ENCODE results near the gene DGKI.

- TF ChIP-seq CTCF (IDR thresholded peaks at IDR 0.05; ENCODE audit: low read depth, low read length, missing input control) (no peak), ZBTB33 (IDR thresholded peaks at IDR 0.05) (no peak), EGR1 (IDR thresholded peaks at IDR 0.05; ENCODE audit: low read depth in 2 of 2) (no peak), GABPA (IDR thresholded peaks at IDR 0.05 in 1 of 2, conservative IDR thresholded peaks at IDR 0.05 in 1 of 2) (no peak), SP1 (IDR thresholded peaks at IDR 0.05) (no peak), TAF1 (conservative IDR thresholded peaks at IDR 0.05) (no peak), REST (IDR thresholded peaks at IDR 0.05) (no peak), MAX (IDR thresholded peaks at IDR 0.05) (no peak), YY1 (IDR thresholded peaks at IDR 0.05) (no peak), RAD21 (IDR thresholded peaks at IDR 0.05) (no peak), FOXA2 (IDR thresholded peaks at IDR 0.05) (no peak), ATF3 (IDR thresholded peaks at IDR 0.05) (no peak), HNF4A (conservative IDR thresholded peaks at IDR 0.05) (no peak)
These were observed 14.4 kb downstream of the DGKI start for GRCh38 chr7:137832382-137832781.
